GM18498 (cell line): ENCODE results near the gene ACO2.

Experiments used
- ATAC-seq: cut with Tn5 transposase; IDR thresholded peaks from one replicate; pipeline ENCODE4 v1.9.1; 2021; ENCODE audit warnings: mild to moderate bottlenecking, moderate library complexity; ENCODE audit not compliant: unreplicated experiment

ACO2 gene

GRCh38 chr22:41487037-41487935, 18.4 kb downstream of the ACO2 start:
- ATAC-seq = no peak

- ATAC-seq = no peak
Observed at GRCh38 chr22:41488076-41488475, 19.2 kb downstream of the ACO2 start.

- no peak for ATAC-seq
Observed at GRCh38 chr22:41488596-41489385, 19.9 kb downstream of the ACO2 start.

- no peak for ATAC-seq
Observed at GRCh38 chr22:41491374-41492100, 22.6 kb downstream of the ACO2 start.

GRCh38 chr22:41498303-41498835, 29.5 kb downstream of the ACO2 start:
- no peak for ATAC-seq

GRCh38 chr22:41499624-41500280, 30.8 kb downstream of the ACO2 start:
- ATAC-seq = no peak

- no peak for ATAC-seq
Observed at GRCh38 chr22:41500303-41500702, 31.4 kb downstream of the ACO2 start.

GRCh38 chr22:41501209-41501608, 32.3 kb downstream of the ACO2 start:
- ATAC-seq = no peak

GRCh38 chr22:41504397-41504796, 35.5 kb downstream of the ACO2 start:
- ATAC-seq = no peak

- ATAC-seq = no peak
Observed at GRCh38 chr22:41504816-41505215, 35.9 kb downstream of the ACO2 start.

GRCh38 chr22:41505511-41506220, 36.7 kb downstream of the ACO2 start:
- ATAC-seq = no peak

GRCh38 chr22:41507330-41508063, 38.6 kb downstream of the ACO2 start:
- ATAC-seq = no peak

GRCh38 chr22:41508770-41509170, 39.9 kb downstream of the ACO2 start:
- ATAC-seq = no peak

- ATAC-seq = no peak
Observed at GRCh38 chr22:41511521-41511968, 42.6 kb downstream of the ACO2 start.

GRCh38 chr22:41512421-41513194, 43.7 kb downstream of the ACO2 start:
- no peak for ATAC-seq

- ATAC-seq = no peak
Observed at GRCh38 chr22:41513391-41513790, 44.5 kb downstream of the ACO2 start.

GRCh38 chr22:41516462-41516861, 47.5 kb downstream of the ACO2 start:
- ATAC-seq = no peak
